Measurements from ENCODE around the gene FAT2.
"Not testable (repeated sequence)": the region's sequence is repeated elsewhere in the genome, so short reads cannot be mapped to it uniquely, and the experiment has no call there.

FAT2 gene

GRCh38 chr5:151589878-151590570, 1.1 kb downstream of the FAT2 start:
- Histone ChIP-seq H3K27ac (ENCODE audit: low read depth, low read length) (no peak overlapping the region), H3K4me3 (ENCODE audit: low read length) (no peak overlapping the region), H3K36me3 (ENCODE audit: control insufficient read depth, insufficient read depth, low read length) (no peaks in the 10 kb centered on the region), H3K4me1 (ENCODE audit: control insufficient read depth, insufficient read depth, low read length) (no peaks in the 10 kb centered on the region), H3K9ac (ENCODE audit: low read length) (no peak overlapping the region), H3K27me3 (ENCODE audit: control insufficient read depth, insufficient read depth, low read length) (no peaks in the 10 kb centered on the region)

GRCh38 chr5:151587796-151588555, 3.2 kb downstream of the FAT2 start:
- H3K36me3 ChIP-seq (ENCODE audit: control insufficient read depth, insufficient read depth, low read length), result no peaks in the 10 kb centered on the region
- no peak overlapping the region for H3K4me3 ChIP-seq (ENCODE audit: low read length)
- H3K27ac ChIP-seq (ENCODE audit: low read depth, low read length), result no peak overlapping the region
- no peaks in the 10 kb centered on the region for H3K27me3 ChIP-seq (ENCODE audit: control insufficient read depth, insufficient read depth, low read length)
- no peak overlapping the region for H3K9ac ChIP-seq (ENCODE audit: low read length)
- H3K4me1 ChIP-seq (ENCODE audit: control insufficient read depth, insufficient read depth, low read length), result no peaks in the 10 kb centered on the region

GRCh38 chr5:151585970-151586369, 5.2 kb downstream of the FAT2 start:
- no peak overlapping the region for H3K9ac ChIP-seq (ENCODE audit: low read length)
- H3K27me3 ChIP-seq (ENCODE audit: control insufficient read depth, insufficient read depth, low read length), result no peaks in the 10 kb centered on the region
- H3K4me3 ChIP-seq (ENCODE audit: low read length), result no peak overlapping the region
- H3K27ac ChIP-seq (ENCODE audit: low read depth, low read length), result no peak overlapping the region
- H3K4me1 ChIP-seq (ENCODE audit: control insufficient read depth, insufficient read depth, low read length), result no peaks in the 10 kb centered on the region
- no peaks in the 10 kb centered on the region for H3K36me3 ChIP-seq (ENCODE audit: control insufficient read depth, insufficient read depth, low read length)

DNA sequence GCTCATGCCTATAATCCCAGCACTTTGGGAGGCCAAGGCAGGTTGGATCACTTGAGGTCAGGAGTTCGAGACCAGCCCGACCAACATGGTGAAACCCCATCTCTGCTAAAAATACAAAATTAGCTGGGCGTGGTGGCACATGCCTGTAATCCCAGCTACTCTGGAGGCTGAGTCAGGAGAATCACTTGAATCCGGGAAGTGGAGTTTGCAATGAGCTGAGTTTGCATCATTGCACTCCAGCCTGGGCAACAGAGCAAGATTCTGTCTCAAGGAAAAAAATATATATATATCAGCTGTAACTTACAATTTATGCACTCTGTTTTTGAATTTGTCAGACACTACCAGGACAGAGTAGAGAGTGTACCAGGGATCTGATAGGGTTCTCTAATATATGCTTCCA, 5.8 kb downstream of the FAT2 start:
- H3K27me3 ChIP-seq (ENCODE audit: control insufficient read depth, insufficient read depth, low read length); H3K9ac ChIP-seq (ENCODE audit: low read length); H3K4me1 ChIP-seq (ENCODE audit: control insufficient read depth, insufficient read depth, low read length); H3K27ac ChIP-seq (ENCODE audit: low read depth, low read length); H3K36me3 ChIP-seq (ENCODE audit: control insufficient read depth, insufficient read depth, low read length); H3K4me3 ChIP-seq (ENCODE audit: low read length): not testable (repeated sequence)

DNA sequence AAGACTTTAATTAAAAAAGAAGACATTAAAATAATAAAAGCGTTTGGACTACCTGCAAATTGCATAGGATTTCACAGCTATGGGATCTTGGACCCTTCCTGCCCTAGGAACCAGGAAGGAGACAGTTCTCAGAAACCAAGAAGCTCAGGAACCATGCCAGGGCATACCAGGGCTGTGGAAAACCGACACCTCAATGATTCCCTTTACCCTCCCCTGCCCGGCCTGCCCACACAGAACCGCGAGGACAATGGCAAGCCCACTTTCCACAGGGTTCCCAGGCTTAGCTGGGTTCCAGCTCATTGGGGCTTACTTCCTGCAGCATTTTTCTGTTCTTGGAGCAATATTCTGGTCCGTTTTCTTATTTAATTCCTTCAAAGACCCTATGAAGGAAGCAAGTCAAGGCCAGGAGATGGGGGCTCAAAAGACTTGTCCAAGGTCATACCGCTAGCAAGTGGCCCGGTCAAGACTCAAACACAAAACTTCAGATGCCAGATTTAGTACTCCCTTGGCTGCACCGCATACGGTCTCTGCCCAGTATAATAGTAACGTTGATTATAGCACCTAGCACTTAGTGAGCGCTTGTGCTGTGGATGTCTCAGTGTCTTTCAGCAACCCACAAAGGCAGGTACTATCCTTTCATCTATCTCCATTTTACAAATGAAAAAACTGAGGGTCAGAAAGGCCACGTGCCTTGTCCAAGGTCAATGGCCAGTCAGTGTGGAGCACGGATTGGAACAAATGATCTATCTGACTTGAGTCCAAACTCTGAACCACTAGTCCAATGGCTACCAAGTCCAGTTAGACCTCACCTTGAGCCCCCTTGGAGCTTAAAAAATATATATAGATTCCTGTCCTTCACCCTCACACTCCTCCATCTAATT, 6.8 kb downstream of the FAT2 start:
- H3K4me1 ChIP-seq (ENCODE audit: control insufficient read depth, insufficient read depth, low read length), result no peaks in the 10 kb centered on the region
- no peak overlapping the region for H3K4me3 ChIP-seq (ENCODE audit: low read length)
- H3K9ac ChIP-seq (ENCODE audit: low read length), result no peak overlapping the region
- H3K36me3 ChIP-seq (ENCODE audit: control insufficient read depth, insufficient read depth, low read length), result no peaks in the 10 kb centered on the region
- no peak overlapping the region for H3K27ac ChIP-seq (ENCODE audit: low read depth, low read length)
- H3K27me3 ChIP-seq (ENCODE audit: control insufficient read depth, insufficient read depth, low read length), result no peaks in the 10 kb centered on the region

DNA sequence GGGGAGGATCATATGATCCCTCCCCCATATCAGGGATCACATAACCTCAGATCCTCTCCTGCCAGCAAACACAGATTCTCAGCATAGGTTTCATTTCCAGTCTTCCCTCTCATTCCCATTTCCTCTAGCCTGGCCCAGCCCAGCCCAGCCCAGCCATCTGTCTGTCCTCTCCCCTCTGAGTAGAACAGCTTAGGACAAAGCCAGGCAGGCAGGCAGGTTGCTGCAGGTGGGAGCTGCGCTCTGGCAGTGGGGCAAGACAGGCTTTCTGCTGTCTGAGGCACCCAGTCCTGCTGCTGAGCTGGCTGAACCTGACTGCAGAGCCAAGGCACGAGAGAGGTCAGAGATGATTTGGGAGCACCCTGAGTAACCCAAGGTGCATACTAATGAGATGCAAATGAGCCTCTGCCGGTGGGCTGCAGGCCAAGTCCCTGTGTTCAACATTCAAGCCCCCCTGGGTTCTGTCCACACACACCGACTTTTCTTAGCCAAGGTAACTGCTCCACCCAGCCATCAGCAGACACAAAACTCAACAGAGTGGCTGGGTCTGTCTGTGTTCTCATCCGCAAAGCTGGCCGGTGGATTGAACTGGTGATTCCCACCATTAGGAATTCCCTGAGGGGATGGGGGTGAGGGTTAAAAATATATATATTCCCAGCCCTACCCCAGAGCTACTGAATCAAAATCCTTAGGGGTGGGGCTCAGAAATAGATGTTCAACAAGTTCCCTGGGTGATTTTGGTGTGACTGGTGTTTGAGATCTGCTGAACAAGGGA, 9.1 kb downstream of the FAT2 start:
- Histone ChIP-seq H3K27ac (ENCODE audit: low read depth, low read length) (no peak overlapping the region), H3K9ac (ENCODE audit: low read length) (no peak overlapping the region), H3K27me3 (ENCODE audit: control insufficient read depth, insufficient read depth, low read length) (no peaks in the 10 kb centered on the region), H3K4me3 (ENCODE audit: low read length) (no peak overlapping the region), H3K36me3 (ENCODE audit: control insufficient read depth, insufficient read depth, low read length) (no peaks in the 10 kb centered on the region), H3K4me1 (ENCODE audit: control insufficient read depth, insufficient read depth, low read length) (no peaks in the 10 kb centered on the region)

DNA sequence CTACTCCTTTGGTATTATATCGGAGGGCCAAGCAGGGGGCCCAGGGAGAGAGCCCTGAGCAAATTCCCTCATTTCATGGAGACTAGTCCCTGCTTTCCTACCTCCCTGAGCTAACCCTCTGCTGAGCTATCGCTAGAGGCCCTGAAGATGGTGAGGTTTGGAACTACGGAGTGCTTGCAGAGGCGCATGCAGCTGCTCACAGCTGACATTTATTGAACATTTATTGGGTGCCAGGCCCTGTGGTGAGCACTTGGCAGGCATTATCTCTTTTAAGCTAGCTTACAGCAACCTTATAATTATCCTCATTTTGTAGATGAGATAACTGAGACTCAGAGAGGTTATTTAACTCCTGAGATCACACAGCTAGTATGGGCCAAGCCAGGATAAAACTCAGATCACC, 9.8 kb downstream of the FAT2 start:
- Histone ChIP-seq H3K27me3 (ENCODE audit: control insufficient read depth, insufficient read depth, low read length) (no peaks in the 10 kb centered on the region), H3K4me1 (ENCODE audit: control insufficient read depth, insufficient read depth, low read length) (no peaks in the 10 kb centered on the region), H3K27ac (ENCODE audit: low read depth, low read length) (no peak overlapping the region), H3K36me3 (ENCODE audit: control insufficient read depth, insufficient read depth, low read length) (no peaks in the 10 kb centered on the region), H3K4me3 (ENCODE audit: low read length) (no peak overlapping the region), H3K9ac (ENCODE audit: low read length) (no peak overlapping the region)

- no peak overlapping the region for H3K9ac ChIP-seq (ENCODE audit: low read length)
- H3K27me3 ChIP-seq (ENCODE audit: control insufficient read depth, insufficient read depth, low read length), result no peaks in the 10 kb centered on the region
- H3K27ac ChIP-seq (ENCODE audit: low read depth, low read length), result no peak overlapping the region
- H3K4me1 ChIP-seq (ENCODE audit: control insufficient read depth, insufficient read depth, low read length), result no peaks in the 10 kb centered on the region
- no peak overlapping the region for H3K4me3 ChIP-seq (ENCODE audit: low read length)
- no peaks in the 10 kb centered on the region for H3K36me3 ChIP-seq (ENCODE audit: control insufficient read depth, insufficient read depth, low read length)
Observed at GRCh38 chr5:151580858-151581257, 10.3 kb downstream of the FAT2 start.

GRCh38 chr5:151580239-151580638, 10.9 kb downstream of the FAT2 start:
- no peak overlapping the region for H3K4me3 ChIP-seq (ENCODE audit: low read length)
- no peaks in the 10 kb centered on the region for H3K27me3 ChIP-seq (ENCODE audit: control insufficient read depth, insufficient read depth, low read length)
- H3K9ac ChIP-seq (ENCODE audit: low read length), result no peak overlapping the region
- no peak overlapping the region for H3K27ac ChIP-seq (ENCODE audit: low read depth, low read length)
- no peaks in the 10 kb centered on the region for H3K36me3 ChIP-seq (ENCODE audit: control insufficient read depth, insufficient read depth, low read length)
- H3K4me1 ChIP-seq (ENCODE audit: control insufficient read depth, insufficient read depth, low read length), result no peaks in the 10 kb centered on the region

GRCh38 chr5:151579146-151579545, 12.0 kb downstream of the FAT2 start:
- not testable (repeated sequence) for H3K27ac ChIP-seq (ENCODE audit: low read depth, low read length); H3K4me1 ChIP-seq (ENCODE audit: control insufficient read depth, insufficient read depth, low read length)

DNA sequence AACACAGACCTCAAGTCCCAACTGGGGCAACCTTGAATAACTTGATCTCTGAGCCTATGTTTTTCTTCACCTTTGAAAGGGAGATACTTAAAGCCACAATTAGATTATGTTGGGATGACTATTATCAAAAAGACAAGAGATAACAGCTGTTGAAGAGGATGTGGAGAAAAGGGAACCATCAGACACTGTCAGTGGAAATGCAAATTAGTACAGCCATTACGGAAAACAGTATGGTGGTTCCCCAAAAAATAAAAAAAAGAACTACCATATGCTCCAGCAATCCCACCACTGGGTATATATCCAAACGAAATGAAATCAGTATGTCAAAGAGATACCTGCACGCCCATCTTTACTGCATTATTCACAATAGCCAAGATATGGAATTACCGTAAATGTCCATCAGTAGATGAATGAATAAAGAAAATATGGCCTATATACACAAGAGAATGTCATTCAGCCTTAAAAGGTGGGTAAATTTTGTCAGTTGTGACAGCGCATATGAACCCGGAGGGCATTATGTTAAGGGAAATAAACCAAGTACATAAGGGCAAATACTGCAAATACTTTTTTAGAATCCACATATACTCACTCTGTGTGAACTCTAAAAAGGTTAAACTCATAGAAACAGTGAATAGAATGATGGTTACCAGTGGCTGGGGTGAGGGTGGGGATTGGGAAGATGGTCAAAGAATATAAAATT, 12.7 kb downstream of the FAT2 start:
- Histone ChIP-seq H3K27me3 (ENCODE audit: control insufficient read depth, insufficient read depth, low read length) (no peaks in the 10 kb centered on the region), H3K36me3 (ENCODE audit: control insufficient read depth, insufficient read depth, low read length) (no peaks in the 10 kb centered on the region), H3K27ac (ENCODE audit: low read depth, low read length) (no peak overlapping the region), H3K9ac (ENCODE audit: low read length) (no peak overlapping the region), H3K4me3 (ENCODE audit: low read length) (no peak overlapping the region), H3K4me1 (ENCODE audit: control insufficient read depth, insufficient read depth, low read length) (no peaks in the 10 kb centered on the region)

More at GRCh38 chr5:151579146-151579545, 12.0 kb downstream of the FAT2 start:
- H3K36me3 ChIP-seq (ENCODE audit: control insufficient read depth, insufficient read depth, low read length); H3K9ac ChIP-seq (ENCODE audit: low read length); H3K27me3 ChIP-seq (ENCODE audit: control insufficient read depth, insufficient read depth, low read length); H3K4me3 ChIP-seq (ENCODE audit: low read length): not testable (repeated sequence)
